ENCODE data around the gene OR1D5.
"Not testable (repeated sequence)": the region's sequence is repeated elsewhere in the genome, so short reads cannot be mapped to it uniquely, and the experiment has no call there.

The OR1D5 gene, protein sequence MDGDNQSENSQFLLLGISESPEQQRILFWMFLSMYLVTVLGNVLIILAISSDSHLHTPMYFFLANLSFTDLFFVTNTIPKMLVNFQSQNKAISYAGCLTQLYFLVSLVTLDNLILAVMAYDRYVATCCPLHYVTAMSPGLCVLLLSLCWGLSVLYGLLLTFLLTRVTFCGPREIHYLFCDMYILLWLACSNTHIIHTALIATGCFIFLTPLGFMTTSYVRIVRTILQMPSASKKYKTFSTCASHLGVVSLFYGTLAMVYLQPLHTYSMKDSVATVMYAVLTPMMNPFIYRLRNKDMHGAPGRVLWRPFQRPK

DNA sequence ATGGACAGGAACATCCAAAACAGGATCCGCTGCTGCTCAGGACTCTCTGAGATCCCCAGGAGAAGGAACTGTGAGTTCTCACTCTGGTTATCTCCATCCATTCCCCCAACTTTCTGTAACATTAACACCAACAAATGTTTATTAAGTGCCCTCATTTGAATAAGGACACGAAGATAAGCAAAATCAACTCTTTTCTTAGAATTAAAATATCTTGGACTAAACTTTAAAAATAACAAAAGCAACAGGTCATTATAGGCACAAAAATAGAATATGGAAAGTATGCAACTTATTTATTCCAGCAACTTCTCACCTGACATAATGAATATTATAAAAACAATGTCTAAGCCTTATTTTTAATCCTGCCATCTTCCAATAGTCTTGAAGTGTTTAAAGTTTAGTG lies at the start of gene OR1D5:
TSS of gene OR1D5 (minus strand) at position 101 of the 400 bp plus-strand sequence. CDS start at position 101, 0 bp downstream.
- DNase-seq: not testable (repeated sequence)

DNA sequence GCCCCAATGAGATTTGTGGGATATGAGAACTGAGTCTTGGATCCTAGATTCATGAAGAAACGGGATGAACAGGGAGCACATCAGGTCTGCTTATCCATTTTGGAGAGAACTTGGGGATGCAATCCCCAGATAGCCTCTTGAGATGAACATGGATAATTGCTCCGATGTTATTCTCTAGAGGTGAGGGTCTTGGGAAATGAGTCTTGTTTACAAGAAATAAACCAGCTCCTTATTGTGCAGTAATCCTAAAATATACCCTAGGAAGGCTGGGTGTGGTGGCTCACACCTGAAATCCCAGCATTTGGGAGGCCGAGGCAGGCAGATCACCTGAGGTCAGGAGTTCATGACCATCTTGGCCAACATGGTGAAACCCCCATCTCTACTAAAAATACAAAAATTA lies 40.9 kb upstream of the OR1D5 start, which contains the start of gene OR1D2:
TSS of gene OR1D2 (minus strand) at position 101 of the 400 bp plus-strand sequence. CDS start 11,426 bp downstream, outside the sequence.
- no peak for DNase-seq

DNA sequence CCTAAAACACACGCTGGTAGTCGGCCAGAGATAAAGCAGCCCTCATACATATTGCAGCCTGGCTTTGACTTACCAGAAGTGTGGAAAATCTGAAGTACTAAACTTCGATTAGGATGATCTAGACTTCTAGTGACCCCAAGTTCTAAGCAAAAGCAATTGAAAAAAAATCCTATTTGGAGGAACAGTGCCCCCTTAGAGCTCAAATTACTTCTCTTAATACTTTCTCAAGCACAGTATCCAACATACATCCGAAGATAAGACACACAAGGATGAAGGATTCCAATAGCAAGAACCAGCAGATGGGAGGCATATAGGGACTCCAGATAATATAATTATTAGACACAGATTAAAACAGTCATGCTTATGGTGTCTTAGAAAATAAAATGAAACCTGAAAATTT lies 10.4 kb upstream of the OR1D5 start:
- not testable (repeated sequence) for DNase-seq

DNA sequence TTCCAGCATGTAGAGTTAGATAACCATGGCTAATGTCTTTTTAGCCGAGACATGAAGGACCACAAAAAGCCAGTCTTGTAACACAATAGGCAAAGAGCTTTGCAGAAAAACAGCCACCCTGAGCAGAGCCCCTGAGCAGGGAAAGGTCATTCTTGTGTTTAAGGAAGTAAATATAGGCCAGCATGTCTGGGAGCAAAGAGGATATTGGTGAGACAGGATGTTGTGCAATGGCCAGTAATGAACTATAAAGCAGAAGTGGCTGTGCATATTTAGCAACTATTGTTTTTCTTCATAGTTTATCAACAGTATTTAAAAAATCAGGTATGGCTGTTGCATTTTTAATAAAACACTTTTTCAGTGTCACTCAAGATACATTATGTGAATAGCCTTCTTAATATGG lies 1.8 kb upstream of the OR1D5 start:
- not testable (repeated sequence) for DNase-seq

DNA sequence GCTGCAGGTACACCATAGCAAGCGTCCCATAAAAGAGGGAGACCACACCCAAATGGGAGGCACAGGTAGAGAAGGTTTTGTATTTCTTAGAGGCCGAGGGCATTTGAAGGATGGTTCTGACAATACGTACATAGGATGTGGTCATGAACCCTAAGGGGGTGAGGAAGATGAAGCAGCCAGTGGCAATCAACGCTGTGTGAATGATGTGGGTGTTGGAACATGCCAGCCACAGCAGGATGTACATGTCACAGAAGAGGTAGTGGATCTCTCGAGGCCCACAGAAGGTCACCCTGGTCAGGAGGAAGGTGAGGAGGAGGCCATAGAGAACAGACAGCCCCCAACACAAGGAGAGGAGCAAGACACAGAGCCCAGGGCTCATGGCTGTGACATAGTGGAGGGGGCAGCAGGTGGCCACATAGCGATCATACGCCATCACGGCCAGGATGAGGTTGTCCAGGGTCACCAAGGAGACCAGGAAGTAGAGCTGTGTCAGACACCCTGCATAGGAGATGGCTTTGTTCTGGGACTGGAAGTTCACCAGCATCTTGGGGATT lies 506 bp downstream of the OR1D5 start:
- DNase-seq: not testable (repeated sequence)

DNA sequence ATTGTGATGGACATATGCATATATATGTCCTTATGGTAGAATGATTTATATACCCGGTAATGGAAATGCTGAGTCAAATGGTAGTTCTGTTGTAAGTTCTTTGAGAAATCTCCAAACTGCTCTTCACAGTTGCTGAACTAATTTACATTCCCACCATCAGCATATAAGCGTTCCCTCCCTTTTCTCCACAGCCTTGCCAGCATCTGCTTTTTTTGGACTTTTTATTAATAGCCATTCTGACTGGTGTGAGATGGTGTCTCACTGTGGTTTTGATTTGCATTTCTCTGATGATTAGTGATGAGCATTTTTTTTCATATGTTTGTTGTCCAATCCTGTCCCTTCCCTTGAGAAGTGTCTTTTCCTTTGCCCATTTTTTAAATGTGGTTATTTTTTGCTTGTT lies 8.5 kb downstream of the OR1D5 start:
- DNase-seq: not testable (repeated sequence)

DNA sequence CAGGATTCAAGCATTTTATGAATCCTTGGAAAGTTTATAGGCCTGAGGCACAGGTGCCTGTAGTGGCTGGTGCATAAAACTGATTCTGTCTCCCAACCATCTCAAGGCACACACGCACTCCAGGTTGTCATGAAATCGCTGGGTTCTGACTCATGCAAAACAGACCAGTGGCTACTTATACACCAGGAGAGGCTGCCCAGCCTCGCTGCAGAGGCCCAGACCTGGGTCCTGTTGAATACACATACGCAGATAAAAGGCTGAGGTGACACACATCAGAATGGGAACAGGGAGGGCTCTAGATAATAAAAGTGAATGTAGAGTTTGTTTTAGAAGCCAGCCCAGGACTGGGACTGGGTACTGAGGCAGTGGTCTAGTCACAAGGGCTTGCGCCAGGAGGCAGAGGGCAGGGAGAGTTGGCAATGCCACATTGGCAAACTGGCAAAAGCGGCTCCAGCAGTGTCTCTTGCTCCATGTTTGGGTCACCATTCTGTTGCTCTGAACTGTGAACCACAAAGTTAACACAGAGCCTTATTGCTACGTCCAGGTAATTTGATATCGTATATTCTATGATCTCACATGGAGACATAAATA lies 13.6 kb downstream of the OR1D5 start:
- no peak for DNase-seq

DNA sequence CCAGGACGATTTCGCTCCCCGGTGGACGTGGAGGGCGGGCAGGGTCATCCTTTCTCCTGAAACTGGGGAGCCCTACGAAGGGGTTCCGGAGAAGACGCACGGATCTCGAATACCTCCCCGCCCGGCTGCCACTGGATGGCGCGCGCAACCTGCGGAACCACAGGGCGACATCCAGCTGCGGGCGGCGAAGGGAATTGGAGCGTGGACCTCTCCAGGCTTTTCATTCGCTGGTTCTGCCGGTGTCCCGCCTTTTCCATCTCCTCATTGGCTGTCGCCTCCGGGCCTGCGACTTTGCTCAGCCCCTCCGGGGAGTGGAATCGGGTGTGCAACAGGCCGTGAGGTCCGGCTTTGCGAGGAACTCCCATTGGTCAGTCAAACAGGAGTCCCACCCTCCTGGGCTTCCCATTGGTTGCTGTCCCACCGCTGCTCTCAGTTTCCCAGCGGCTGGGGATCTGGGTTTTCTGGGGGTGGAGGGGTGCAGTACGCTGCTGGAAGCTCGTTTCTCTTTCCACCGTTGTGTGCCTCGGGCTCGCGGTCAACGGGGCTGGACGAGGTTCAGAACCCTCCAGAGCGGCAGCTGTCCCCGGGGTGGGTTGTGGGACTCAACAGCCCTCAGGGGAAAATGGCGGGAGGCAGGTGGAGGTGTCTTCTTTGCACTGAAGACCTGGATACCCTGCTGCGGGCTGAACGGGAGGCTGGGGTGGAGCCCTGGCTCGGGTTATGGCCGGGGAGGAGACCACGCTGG lies 14.5 kb downstream of the OR1D5 start:
- DNase-seq: peak; percentile 84 to 93 (median 90)

DNA sequence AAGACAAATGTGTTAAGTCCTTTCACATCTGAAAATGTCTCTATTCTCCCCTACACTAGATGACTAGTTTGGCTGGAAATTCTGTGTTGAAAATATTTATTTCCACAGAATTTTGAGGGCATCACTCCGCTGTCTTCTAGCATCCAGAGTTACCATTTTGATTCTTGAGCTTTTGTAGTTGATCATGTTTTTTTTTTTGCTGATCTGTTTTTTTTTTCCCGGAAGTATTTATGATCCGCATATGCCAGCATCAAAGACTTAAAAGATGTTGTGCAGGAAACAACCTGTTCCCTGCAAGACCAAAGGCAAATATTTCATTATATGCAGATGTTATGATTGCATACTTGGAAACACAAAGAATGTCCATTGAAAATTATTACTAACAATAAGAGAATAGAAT lies 16.7 kb downstream of the OR1D5 start:
- DNase-seq: no peak

DNA sequence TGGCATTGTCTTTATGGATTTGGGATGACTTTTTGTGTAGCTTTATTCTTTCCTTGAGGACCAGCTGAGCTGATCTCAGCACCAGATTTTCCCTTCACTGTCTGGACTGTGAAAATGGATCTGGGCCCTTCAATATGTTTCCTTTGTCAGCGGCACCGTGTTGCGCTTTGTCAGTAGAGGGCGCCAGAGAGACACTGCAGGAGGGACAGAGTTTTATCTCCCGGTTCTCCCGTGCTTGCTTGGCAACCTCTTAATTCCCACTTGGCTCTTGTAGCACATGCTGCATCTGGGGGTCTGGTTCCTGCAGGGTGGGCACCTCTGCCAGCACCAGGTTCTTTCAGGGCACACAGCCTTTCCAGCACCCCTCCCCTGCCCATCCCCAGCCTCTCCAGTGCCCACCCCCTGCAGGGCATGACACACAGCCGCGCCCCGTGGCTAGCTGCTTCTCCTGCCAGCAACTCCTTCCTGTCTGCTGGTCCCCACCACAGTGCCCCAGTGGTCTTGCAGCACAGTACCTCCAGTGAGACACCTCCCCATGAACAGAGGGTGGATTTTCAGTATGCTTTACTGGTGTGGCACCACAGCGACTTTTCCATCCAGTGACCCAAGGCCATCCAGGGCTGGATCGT lies 19.6 kb downstream of the OR1D5 start:
- DNase-seq: no peak

DNA sequence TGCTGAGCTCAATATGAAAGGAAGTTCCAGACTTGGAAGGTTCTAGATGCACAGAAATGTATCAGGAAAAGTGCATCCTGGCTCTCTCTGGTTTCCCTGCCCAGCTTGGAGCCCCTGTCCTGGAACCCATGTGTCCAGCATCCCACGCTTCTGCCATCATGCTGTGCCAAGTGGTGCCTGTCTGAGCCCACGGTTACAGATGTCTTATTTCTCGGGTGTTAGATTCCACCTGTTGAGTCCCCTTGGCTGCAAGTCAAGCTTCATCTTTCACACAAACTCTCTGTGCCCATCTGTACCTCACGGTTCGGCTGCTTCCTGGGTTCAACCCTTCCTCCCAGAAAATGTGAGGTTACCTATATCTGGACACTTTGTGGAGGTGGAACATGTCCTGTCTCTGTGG lies 22.5 kb downstream of the OR1D5 start:
- DNase-seq: no peak

DNA sequence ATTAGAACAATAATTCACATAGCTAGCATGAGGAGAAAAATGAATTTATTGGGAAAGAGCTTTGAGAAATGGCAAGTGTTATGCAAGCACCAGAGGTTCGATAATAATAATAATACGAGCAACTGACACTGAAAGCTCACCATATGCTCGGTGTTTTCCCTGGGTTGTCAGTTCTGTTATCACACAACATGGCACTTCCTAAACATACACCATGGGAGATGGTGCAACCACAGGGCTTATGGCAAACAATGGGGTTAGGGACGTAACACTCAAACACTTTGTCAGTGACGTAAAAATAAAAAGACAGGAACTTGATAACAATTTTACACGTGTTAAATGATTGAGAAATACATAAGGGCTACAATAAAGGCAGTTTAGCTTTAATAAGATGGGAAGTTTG lies 23.7 kb downstream of the OR1D5 start:
- DNase-seq: no peak

DNA sequence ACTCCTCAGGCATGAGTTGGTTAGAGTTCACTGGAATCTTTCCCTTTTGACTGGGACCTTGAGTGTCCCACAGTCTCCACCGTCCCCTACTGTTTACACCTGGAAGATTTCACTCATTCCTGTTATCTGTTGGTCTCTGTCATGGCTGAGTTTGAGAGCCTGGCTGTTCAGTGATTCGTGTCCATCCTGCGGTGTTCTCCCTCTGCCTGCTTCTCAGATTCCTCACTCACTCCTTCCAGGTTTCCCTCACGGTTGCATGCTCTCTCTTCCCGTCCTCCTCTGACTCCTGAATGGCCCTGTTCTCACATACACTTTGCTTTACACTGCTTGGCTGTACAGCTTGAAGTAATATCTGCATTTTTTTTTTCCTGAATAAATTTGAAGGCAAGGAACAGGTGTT lies 24.5 kb downstream of the OR1D5 start:
- no peak for DNase-seq

DNA sequence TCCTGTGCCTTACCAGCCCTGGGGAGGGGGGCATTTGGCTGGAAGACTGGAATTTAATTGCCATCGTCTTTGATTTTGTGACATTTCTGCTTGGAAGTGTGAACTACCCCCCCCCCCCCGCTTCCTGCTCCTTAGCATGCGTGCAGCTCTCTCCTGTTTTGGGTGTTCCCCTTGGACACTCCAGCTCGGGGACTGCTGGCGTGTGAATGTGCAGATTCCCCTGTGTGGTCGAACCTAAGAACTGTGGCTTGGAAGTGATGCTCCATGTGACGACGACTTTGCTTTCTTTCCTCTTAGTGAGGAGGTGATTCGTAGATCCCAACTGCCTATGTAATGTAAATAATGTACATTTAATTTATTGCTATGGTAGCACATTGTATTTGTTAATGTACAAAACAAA lies 26.1 kb downstream of the OR1D5 start:
- DNase-seq: no peak

DNA sequence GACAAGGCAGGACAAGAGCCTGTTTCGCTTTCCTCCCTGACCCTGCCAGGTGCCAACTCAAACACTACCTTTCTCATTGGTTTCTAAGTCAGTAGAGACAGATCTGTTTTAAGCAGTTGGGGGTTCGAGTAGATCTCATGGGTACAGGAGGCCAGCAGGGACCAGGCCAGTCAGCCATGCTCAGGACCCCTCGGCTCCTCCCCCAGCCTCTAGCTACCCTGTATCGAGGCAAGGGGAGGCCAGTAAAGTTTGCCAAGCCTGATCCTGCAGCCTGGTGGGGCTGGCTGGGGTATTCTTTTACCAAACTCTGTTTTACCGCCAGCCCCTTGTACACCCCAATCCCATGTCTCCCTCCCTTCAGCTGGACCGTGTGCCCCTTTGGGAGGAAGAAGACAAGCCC lies 26.6 kb downstream of the OR1D5 start:
- no peak for DNase-seq

DNA sequence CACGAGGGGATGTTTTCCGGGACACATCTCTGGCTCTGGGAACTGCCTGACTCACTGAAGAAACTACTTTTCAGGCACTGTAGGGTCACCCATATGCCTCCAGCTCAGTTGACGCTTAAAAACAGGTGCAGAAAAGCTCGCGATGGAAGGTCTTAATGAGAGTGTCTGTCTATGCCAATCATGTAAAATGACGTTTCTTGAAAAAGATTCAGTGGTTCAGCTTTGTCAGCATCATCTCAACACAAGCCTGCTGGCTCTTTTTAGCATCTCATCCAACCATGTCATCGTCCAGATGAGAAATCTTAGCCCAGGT lies 27.5 kb downstream of the OR1D5 start:
- DNase-seq: no peak

DNA sequence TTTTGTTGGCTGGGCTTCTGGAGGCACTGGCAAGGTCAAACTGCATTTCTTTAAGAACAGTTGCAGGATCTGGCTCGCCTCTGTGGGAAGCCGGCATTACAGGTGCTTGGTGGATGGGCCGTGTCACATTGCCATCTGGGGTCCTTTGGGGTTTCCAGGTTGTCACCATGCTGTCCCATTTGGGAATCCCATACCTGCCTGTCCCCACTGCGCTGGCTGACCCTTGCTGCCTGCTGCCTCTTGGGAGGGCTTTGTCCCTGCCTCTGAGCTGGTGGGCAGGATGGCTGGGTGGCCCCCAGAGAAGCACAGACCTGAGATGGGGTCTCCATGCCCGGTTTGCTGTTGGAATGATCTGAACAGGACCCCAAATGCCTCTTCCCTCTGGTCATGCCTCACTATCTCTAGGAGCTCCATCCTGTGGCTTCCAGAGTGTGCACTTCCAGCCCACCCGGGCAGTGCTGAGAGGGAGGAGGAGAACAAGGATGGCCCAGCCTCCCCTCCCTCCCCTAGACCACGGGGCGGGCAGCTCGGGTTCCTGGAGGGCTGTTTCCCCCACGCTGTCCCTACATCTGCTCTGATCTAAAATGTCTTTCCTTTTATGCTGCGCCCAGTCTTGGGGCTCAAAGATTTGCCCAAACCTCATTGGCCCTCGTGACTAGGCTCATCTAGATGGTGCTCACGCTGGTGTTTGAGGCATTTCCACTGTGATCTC lies 28.0 kb downstream of the OR1D5 start:
- no peak for DNase-seq

DNA sequence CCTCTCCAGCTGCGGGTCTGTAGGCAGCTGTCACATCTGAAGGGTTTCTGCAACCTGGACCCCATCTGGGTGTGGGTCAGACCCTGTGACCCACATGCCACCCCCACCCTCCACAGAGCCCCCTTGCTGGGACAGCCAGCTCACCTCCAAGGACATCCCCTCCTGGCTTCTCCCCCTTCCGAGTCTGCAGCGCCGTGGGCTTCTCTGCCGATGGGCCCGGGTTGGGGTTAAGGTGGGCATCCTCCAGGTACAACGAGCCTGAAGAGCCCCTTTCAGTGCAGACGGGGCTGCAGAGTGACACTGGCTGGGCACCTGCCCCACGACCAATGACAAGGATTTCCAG lies 28.9 kb downstream of the OR1D5 start:
- no peak for DNase-seq

DNA sequence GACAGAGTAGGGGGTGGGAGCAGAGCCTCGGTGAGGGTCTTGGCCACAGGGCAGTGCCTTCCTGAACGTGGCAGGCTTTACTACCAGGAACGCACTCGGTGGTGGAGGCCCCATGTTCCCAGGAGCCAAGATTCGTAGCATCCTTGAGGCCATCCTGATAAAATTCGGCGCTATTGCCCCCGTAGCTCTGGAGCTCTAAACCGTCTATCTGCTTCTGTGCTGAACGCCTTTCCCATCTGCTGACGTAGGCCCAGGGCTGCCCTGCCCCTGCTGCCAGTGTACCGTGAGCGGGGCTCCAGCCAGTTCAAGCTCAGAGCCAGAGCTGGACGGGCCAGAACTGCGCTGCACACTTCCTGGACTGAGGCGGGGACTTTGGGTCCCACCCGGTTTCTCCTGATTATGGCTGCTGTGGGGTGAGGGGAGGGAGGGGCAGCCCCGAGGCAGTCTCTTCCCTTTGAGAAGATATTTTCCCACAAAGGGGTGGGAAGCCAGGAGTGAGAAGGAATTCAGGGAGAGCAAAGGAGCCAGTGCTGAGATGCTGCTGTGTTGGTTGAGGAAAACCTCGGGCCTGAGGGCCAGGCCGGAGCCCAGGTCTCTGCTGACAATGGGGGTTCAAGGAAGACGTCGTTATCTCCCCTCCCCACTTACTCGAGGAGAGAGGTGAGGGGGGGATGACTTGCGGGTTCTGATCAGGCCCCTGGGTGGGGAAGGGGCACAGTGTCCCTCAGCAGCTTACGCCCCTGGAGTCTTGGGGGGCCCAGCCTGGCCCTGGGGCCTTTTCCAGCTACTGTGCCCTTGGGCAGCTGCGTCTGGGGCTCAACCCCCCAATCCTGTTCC lies 29.4 kb downstream of the OR1D5 start:
- DNase-seq: no peak

DNA sequence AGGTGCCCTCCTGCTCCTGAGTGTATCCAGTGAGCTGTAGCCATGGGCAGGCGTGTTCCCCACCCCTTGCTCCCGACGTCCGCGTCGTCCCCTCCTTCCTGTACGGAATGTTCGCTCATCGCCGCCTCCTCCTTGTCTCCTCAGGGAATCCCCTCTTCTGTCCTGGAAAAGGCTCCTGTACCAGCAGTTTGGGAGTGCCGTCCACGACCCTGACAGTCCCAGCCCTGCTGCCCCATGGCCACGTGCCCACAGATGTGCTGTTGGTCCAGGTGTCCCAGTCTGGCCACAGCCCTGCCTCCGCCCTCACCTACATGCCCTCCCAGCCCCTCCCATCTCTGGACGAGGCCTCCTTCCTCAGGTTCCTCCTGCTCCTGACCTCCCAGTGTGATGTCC lies 30.2 kb downstream of the OR1D5 start:
- DNase-seq: no peak

All from stimulated activated naive CD4-positive, alpha-beta T cell (primary cell).